ENCODE measurements around the gene TUBG1.
"Not testable (repeated sequence)": the region's sequence is repeated elsewhere in the genome, so short reads cannot be mapped to it uniquely, and the experiment has no call there.

The TUBG1 gene

DNA sequence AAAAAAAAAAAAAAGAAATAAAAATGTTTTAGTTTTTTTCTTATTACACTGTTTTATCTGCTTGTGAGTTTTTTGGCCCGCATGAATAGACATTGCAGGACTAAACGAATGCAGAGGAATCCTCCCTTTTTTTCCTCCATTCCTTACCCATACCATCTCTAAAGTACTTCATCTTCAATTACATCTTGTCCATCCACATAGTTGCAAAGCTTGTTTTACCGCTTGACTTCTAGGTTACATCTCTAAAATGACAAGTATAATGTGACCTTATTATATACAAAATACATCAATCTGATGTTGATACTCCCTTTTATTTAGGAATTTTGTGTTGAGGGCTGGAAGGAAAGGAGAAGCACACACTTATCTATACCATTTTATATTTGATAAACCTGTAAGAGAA is 13.1 kb upstream of the TUBG1 start:
- Histone ChIP-seq H3K36me3 (ENCODE audit: insufficient read depth, low read length) (no peaks in the 10 kb centered on the region), H3K4me1 (ENCODE audit: insufficient read depth, low read length) (no peaks in the 10 kb centered on the region), H3K9me3 (ENCODE audit: control insufficient read depth, insufficient read depth, low read length) (no peaks in the 10 kb centered on the region), H3K9ac (ENCODE audit: low read depth, low read length) (no peak overlapping the region)

DNA sequence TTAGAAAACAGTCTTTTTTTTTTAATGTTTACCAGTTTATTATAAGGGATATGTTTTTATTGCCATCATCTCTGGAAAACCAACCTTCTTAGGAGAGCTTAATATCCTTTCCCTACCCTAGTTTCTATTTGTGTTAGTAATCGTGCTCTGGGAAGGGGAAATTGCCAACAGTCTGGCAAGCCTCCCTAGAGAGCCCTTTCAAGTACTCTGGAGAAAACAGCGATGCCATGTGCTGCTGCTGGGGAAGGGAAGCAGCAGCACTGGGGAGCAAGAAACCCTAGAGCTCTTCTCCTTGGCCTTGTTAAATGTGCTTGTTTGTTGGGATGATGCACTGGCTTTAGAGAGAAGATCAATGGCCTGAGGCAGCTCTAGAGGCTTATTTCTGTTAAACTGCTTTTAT is 10.6 kb upstream of the TUBG1 start:
- Histone ChIP-seq H3K36me3 (ENCODE audit: insufficient read depth, low read length) (no peaks in the 10 kb centered on the region), H3K4me1 (ENCODE audit: insufficient read depth, low read length) (no peaks in the 10 kb centered on the region), H3K9ac (ENCODE audit: low read depth, low read length) (no peak overlapping the region), H3K9me3 (ENCODE audit: control insufficient read depth, insufficient read depth, low read length) (no peaks in the 10 kb centered on the region)

- H3K36me3 ChIP-seq (ENCODE audit: insufficient read depth, low read length): no peaks in the 10 kb centered on the region
- peaks cover 7% of the 10 kb centered on the region; the same call in 1 of the 2 replicates for H3K4me1 ChIP-seq (ENCODE audit: insufficient read depth, low read length)
- H3K9me3 ChIP-seq (ENCODE audit: control insufficient read depth, insufficient read depth, low read length): no peaks in the 10 kb centered on the region
- no peak overlapping the region for H3K9ac ChIP-seq (ENCODE audit: low read depth, low read length)
Measured at GRCh38 chr17:42603318-42603717, 6.2 kb upstream of the TUBG1 start.

DNA sequence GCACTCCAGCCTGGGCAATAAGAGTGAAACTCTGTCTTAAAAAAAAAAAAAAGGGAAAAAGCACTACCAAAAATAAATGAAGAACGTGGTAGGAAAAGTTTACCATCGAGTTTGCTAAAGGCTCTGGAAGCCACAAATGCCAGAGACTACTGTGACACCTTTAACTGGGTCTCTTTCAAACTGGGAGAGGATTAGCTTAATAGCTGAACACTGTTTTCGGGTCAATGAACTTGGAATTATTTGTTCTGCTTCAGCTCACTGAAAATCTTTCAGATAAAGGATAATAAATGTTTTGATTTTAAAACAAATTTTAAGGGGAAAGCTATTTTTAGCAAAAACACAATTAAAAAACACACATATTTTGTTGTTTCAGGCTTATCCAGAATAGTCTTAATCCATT is 1.7 kb upstream of the TUBG1 start:
- Histone ChIP-seq H3K9me3 (ENCODE audit: control insufficient read depth, insufficient read depth, low read length) (no peaks in the 10 kb centered on the region), H3K36me3 (ENCODE audit: insufficient read depth, low read length) (peaks cover 11% of the 10 kb centered on the region), H3K4me1 (ENCODE audit: insufficient read depth, low read length) (peaks cover 8% of the 10 kb centered on the region; the same call in 1 of the 2 replicates), H3K9ac (ENCODE audit: low read depth, low read length) (peak overlapping the region; percentile 78; the same call in 1 of the 2 replicates)

DNA sequence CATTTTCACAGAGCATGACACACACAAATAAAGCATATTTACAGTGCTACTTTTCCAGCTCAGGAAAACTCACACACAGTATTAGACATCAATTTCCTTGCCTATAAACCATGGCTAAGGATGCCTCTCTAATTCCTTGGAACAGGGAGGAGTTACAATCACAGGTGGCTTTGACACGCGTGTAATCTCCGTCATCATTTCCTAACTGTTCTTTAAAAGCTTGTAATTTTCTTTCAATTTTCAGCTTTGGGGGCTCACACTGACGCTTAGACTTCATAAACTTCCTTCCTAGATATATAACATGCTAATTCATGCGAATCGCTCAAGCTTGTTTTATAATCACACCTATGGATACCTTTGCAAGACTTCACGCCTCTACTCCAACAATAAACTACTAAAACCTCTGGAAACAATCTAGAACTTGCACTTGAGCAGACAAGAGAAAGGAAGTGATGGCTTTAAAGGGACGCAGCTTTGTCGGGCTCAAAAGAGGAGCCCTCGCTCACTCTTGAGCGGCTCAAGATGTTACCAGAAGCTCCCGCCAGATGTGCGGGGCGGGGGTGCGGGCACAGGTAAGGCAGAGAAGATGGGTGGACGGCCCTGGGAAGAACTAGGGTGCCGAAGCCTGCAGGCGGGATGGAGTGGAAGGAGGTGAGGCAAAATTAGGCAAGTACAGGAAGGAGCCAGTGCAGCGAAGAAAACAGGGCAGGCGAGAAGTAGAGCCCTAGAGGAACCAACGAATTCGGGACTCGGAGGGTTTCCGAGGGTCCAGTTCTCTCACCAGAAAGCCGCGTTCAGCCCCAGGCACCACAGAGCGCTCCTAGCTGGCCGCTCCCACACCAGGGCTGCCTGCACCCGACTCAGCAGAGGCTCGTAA is 940 bp upstream of the TUBG1 start:
- Histone ChIP-seq H3K9me3 (ENCODE audit: control insufficient read depth, insufficient read depth, low read length) (no peaks in the 10 kb centered on the region), H3K9ac (ENCODE audit: low read depth, low read length) (peak overlapping the region; percentile 78)

GRCh38 chr17:42609814-42610801 is 625 bp downstream of the TUBG1 start:
- peaks cover 22% of the 10 kb centered on the region for H3K36me3 ChIP-seq (ENCODE audit: insufficient read depth, low read length)

More for the DNA sequence above, 940 bp upstream of the TUBG1 start:
- H3K4me1 ChIP-seq (ENCODE audit: insufficient read depth, low read length): peaks cover 8% of the 10 kb centered on the region; the same call in 1 of the 2 replicates
- peaks cover 16% of the 10 kb centered on the region for H3K36me3 ChIP-seq (ENCODE audit: insufficient read depth, low read length)

DNA sequence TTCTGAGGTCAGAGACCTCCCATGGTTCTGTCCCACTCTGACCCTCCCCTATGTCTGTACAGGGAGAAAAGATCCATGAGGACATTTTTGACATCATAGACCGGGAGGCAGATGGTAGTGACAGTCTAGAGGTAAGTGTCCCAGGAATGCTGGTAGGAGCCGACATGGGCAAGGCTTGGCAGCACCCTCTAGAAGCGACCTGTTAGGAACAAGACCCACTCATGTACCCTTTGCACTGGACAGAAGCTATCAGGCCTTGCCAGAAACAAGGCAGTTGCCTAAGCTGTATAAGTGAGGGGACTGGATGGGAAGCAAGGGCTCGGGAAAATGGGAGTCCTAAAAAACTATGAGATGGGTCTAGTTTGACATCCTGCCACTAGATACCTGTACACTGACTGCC is 2.5 kb downstream of the TUBG1 start:
- no peak overlapping the region for H3K9ac ChIP-seq (ENCODE audit: low read depth, low read length)
- H3K4me1 ChIP-seq (ENCODE audit: insufficient read depth, low read length): peaks cover 8% of the 10 kb centered on the region; the same call in 1 of the 2 replicates
- peaks cover 27% of the 10 kb centered on the region for H3K36me3 ChIP-seq (ENCODE audit: insufficient read depth, low read length)
- H3K9me3 ChIP-seq (ENCODE audit: control insufficient read depth, insufficient read depth, low read length): no peaks in the 10 kb centered on the region

More at GRCh38 chr17:42609814-42610801, 625 bp downstream of the TUBG1 start:
- H3K4me1 ChIP-seq (ENCODE audit: insufficient read depth, low read length); H3K9me3 ChIP-seq (ENCODE audit: control insufficient read depth, insufficient read depth, low read length): not testable (repeated sequence)
- H3K9ac ChIP-seq (ENCODE audit: low read depth, low read length): peak overlapping the region; percentile 78

GRCh38 chr17:42613699-42614295 is 4.3 kb downstream of the TUBG1 start:
- peaks cover 27% of the 10 kb centered on the region for H3K36me3 ChIP-seq (ENCODE audit: insufficient read depth, low read length)
- H3K4me1 ChIP-seq (ENCODE audit: insufficient read depth, low read length): peaks cover 2% of the 10 kb centered on the region
- H3K9ac ChIP-seq (ENCODE audit: low read depth, low read length): no peak overlapping the region
- no peaks in the 10 kb centered on the region for H3K9me3 ChIP-seq (ENCODE audit: control insufficient read depth, insufficient read depth, low read length)

DNA sequence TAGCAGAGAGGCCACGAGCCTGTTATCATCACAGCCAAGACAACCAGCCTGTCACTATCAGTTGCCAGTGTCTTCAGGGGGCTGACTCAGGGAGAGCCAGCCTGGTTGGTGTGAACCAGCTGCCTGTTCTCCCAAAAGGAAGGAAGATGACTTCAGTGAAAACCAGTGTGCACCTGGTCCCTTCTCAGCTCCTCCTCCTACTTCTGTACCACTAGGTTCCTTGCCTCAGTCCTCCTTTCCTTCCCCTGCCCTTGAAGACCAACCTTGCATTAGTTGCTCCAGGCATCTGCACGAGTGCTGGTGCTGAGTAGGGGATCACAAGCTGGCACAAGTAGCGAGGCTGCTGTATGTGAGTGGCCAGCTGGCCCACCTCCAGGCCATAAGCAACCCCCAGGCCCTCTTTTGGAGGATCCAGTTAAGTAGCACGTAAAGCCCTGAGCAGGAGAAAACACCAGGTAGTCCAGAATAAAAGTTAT is 8.5 kb downstream of the TUBG1 start:
- peaks cover 3% of the 10 kb centered on the region for H3K4me1 ChIP-seq (ENCODE audit: insufficient read depth, low read length)

DNA sequence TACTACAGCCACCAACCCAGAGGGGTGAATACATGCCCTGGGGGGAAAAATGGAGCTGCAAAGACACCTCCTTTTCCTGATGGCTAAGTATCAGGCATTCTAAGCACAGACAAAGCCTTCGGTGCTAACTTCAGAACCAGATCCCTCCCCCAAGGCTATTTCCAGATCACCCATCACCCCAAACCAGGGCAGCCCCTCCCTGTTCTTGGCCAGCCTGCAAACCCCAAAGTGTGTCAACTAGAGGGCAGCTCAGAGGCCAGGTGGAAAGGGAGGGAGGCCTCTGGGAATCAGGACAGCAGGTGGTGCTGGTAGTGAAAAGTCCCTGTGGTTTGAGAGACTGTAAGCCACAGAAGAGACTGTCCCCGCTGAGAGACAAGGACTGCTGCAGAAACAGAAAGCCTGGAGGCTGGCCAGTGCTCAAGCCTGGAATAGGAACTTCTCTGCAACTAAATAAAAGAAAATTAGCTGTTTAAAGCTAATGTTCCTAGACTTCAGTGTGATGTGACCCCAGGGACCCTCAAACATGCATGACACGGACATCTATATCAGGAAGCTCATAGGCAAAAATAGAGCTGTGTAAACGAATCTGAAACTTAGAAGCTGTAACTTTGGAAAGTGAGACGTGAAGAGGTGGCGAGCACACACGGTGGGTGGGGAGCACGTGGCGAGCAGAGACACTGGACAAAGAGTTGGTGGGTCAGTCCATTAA is 9.1 kb downstream of the TUBG1 start:
- Histone ChIP-seq H3K9ac (ENCODE audit: low read depth, low read length) (no peak overlapping the region), H3K36me3 (ENCODE audit: insufficient read depth, low read length) (peaks cover 10% of the 10 kb centered on the region; the same call in 1 of the 2 replicates), H3K9me3 (ENCODE audit: control insufficient read depth, insufficient read depth, low read length) (no peaks in the 10 kb centered on the region), H3K4me1 (ENCODE audit: insufficient read depth, low read length) (peaks cover 3% of the 10 kb centered on the region)

More for the DNA sequence above, 8.5 kb downstream of the TUBG1 start:
- Histone ChIP-seq H3K9ac (ENCODE audit: low read depth, low read length) (no peak overlapping the region), H3K9me3 (ENCODE audit: control insufficient read depth, insufficient read depth, low read length) (no peaks in the 10 kb centered on the region), H3K36me3 (ENCODE audit: insufficient read depth, low read length) (peaks cover 13% of the 10 kb centered on the region; the same call in 1 of the 2 replicates)

DNA sequence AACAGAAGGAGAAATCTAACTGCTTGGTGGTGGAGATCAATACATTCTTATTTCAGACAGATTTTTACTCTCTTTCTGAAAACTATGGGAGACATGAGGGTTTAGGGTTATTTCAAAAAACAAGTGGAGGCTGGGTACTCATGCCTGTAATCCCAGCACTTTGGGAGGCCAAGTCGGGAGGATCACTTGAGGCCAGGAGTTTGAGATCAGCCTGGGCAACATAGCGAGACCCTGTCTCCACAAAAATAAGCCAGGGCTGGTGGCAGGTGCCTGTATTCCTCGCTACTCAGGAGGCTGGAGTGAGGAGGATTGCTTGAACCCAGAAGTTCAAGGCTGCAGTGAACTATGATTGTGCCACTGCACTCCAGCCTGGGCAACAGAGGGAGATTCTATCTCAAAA is 12.5 kb downstream of the TUBG1 start:
- not testable (repeated sequence) for H3K9me3 ChIP-seq (ENCODE audit: control insufficient read depth, insufficient read depth, low read length); H3K9ac ChIP-seq (ENCODE audit: low read depth, low read length); H3K36me3 ChIP-seq (ENCODE audit: insufficient read depth, low read length); H3K4me1 ChIP-seq (ENCODE audit: insufficient read depth, low read length)

DNA sequence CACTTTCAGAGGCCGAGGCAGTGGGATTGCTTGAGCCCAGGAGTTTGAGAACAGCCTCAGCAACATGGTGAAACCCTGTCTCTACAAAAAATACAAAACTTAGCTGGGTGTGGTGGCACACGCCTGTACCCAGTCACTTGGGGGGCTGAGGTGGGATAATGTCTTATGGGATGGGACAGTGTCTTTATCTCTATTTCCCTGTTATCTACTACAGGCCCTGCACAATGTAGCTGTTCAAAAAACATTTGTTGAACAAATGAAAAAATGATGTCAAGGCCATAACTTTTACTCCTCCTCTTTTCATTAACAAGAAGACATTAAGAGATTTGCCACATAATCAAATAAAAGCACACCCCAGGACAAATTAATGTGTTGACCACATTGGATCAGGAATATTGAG is 13.8 kb downstream of the TUBG1 start:
- H3K9ac ChIP-seq (ENCODE audit: low read depth, low read length): no peak overlapping the region
- H3K4me1 ChIP-seq (ENCODE audit: insufficient read depth, low read length): peaks cover 3% of the 10 kb centered on the region
- H3K36me3 ChIP-seq (ENCODE audit: insufficient read depth, low read length): no peaks in the 10 kb centered on the region
- no peaks in the 10 kb centered on the region for H3K9me3 ChIP-seq (ENCODE audit: control insufficient read depth, insufficient read depth, low read length)

DNA sequence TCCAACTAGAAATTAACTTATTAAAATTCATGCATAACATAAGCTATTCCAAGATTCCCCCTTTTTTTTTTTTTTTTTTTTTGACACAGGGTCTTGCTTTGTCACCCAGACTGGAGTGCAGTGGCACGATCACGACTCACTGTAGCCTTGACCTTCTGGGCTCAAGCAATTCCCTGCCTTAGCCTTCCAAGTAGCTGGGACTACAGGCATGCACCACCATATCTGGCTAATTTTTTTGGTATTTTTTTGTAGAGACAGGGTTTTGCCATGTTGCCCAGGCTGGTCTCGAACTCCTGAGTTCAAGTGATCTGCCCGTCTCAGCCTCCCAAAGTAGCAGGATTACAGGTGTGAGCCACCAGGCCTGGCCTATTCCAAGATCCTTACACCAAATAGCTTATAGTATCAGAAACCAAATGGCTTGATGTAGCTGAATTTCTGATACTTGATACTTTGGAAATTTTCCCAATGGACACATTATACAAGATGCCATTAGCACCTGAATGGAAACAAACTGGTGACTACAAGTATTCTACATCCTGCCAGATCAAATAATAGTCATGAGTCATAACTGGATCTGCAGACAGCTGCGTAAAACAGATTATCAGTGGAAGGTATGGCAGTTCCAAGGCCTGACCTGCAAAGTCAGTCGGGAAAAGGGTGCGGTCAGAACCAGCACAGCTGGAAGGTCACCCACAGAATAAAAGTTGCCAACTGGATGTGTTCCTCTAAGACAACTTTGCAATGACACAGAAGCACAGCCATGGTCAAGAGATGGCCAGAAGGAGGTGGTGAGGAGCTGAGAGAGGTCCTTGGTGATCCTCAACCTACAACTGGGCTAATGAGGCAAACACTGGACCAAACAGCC is 14.5 kb downstream of the TUBG1 start:
- Histone ChIP-seq H3K9me3 (ENCODE audit: control insufficient read depth, insufficient read depth, low read length) (no peaks in the 10 kb centered on the region), H3K4me1 (ENCODE audit: insufficient read depth, low read length) (0 out of 2 replicates have a peak, but pooled peaks cover under 1% of the 10 kb centered on the region), H3K9ac (ENCODE audit: low read depth, low read length) (no peak overlapping the region), H3K36me3 (ENCODE audit: insufficient read depth, low read length) (no peaks in the 10 kb centered on the region)
